GM19328 (cell line): ENCODE measurements around the gene CD8B2.
"Not testable (repeated sequence)": the region's sequence is repeated elsewhere in the genome, so short reads cannot be mapped to it uniquely, and the experiment has no call there.

ENCODE experiments used
- ATAC-seq: cut with Tn5 transposase; IDR thresholded peaks from one replicate; pipeline ENCODE4 v1.9.1; 2021; ENCODE audit warnings: mild to moderate bottlenecking, moderate library complexity; ENCODE audit not compliant: unreplicated experiment

CD8B2 gene

DNA sequence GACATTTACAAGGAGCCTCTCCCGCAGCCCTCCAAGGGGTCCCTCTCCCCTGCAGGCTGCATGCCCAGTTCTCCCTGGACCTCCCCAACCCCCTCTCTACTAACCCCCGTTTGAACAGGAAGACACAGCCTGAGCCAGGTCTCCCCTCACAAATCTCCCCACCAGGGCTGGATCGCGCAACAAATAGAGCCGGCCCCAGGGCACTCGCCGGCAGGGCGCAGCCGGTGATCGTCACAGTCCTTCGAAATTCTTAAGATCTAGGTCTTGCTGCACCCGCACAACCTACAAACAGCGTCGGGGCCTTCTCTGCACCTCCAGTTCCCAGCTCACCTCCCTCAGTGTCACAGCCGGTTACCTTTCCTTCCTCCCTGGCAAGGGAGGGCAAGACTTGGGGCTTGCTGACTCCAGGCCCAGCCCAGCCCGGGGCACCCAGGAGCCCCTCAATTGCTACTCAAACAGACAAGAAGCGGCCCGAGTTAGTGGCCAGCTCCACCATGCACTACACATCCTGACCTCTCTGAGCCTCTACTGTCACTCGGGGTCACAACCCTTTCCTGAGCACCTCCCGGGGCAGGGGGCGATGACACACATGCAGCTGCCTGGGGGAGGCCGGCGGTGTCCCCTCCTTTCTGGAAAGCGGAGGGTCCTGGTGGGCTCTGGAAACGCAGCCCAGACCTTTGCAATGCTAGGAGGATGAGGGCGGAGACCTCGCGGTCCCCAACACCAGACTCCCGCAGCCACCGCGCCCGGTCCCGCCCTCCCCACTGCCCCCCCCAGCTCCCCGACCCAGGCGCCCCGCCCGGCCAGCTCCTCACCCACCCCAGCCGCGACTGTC is at the start of gene CD8B2:
Gene CD8B2 (plus strand): TSS at position 814 of the 835 bp plus-strand sequence. CDS start 63 bp downstream, outside the sequence.
- ATAC-seq: not testable (repeated sequence)

DNA sequence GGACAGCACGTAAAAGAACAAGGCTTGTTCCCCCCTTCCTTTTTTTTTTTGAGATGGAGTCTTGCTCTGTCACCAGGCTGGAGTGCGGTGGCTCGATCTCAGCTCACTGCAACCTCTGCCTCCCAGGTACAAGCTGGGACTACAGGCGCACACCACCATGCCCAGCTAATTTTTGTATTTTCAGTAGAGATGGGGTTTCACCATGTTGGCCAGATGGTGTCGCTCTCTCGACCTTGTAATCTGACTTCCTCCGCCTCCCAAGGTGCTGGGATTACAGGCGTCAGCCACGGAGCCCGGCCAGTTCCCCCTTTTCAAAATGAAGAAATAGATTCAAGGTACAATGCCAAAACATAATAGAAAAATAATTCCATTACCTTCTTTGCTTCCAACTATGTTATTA is 25.3 kb upstream of the CD8B2 start:
- not testable (repeated sequence) for ATAC-seq

DNA sequence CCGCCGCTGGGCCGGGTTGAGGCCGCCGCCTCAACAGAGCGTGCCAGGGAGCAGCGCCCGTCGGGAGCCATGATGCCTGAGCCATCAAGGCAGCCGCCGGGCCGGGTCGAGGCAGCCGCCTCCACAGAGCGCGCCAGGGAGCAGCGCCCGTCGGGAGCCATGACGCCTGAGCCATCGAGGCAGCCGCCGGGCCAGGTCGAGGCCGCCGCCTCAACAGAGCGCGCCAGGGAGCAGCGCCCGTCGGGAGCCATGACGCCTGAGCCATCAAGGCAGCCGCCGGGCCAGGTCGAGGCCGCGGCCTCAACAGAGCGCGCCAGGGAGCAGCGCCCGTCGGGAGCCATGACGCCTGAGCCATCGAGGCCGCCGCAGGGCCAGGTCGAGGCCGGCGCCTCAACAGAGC is 19.6 kb upstream of the CD8B2 start:
- ATAC-seq: not testable (repeated sequence)

DNA sequence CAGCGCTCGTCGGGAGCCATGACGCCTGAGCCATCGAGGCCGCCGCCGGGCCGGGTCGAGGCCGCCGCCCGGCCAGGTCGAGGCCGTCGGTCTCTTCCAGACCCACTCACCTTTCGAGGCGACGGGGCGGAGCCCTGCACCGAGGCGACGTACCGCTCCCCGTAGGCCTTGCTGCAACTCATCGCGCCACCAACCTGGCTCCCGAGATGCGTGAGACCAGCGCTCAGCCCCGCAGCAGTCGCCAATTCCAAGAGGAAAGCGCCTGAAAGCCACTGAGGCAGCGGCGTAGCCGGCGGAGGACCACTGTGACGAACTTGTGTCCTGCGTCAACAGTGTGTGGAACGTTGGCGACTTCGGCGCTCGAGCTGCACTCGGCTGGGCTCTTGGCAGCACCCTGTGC is 19.1 kb upstream of the CD8B2 start, which contains the start of gene RGPD3:
Gene RGPD3 (minus strand): TSS at position 307 of the 400 bp plus-strand sequence. CDS start 125 bp downstream, at position 182.
- ATAC-seq: not testable (repeated sequence)

DNA sequence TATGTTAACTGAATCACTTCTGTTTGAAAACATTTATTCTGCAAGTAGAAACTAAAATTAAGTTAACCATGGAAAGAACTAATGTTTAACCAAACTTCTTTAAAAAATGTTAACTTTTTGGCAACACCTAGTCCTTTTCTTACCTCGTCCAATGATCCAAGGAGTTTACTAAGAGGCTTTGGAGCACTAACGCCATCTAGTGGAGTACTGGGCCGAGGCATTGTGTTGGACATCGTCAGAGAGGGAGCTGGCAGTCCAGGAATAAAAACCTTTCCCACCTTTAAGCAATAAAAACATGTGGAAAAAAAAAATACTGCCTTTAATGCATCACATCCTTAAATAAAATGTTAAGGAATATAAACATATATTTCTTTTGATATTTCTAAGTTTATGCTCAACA is 16.5 kb upstream of the CD8B2 start:
- ATAC-seq: not testable (repeated sequence)

DNA sequence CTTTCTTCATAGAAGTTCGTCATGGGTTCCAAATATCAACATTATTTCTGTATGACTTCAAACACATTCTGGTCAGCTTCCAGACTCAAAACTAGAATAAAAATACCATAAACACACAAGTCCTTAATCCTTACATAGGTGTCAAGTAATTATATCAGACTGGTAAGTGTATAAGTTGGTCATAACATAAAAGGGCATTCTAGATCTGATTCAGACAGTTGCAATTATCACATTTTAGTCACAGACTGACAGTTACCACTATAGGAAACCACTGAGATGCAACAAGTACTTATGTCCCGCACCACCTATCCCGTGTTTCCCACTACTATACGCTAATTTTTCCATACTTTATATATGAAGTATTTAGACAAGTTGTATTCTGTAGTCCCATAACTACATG is 9.5 kb upstream of the CD8B2 start:
- not testable (repeated sequence) for ATAC-seq

DNA sequence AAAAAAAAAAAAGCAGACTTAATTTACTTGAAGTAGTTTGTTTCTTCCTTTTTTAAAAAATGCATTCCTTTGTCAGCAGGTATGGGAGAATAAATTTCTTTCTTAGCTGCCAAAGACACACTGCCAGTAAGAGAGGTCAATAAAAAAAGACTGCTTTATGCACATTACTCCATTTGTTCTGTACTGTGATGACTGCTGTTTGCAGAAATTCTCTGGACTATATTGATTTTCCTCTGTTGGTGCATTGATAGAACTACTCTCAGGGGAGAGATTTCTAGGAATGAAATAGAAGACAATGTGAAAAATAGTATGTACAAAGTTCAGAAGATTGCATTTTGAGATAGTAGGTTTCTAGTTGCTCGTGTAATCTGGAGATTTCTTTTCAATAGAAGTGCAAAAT is 7.6 kb upstream of the CD8B2 start:
- not testable (repeated sequence) for ATAC-seq

DNA sequence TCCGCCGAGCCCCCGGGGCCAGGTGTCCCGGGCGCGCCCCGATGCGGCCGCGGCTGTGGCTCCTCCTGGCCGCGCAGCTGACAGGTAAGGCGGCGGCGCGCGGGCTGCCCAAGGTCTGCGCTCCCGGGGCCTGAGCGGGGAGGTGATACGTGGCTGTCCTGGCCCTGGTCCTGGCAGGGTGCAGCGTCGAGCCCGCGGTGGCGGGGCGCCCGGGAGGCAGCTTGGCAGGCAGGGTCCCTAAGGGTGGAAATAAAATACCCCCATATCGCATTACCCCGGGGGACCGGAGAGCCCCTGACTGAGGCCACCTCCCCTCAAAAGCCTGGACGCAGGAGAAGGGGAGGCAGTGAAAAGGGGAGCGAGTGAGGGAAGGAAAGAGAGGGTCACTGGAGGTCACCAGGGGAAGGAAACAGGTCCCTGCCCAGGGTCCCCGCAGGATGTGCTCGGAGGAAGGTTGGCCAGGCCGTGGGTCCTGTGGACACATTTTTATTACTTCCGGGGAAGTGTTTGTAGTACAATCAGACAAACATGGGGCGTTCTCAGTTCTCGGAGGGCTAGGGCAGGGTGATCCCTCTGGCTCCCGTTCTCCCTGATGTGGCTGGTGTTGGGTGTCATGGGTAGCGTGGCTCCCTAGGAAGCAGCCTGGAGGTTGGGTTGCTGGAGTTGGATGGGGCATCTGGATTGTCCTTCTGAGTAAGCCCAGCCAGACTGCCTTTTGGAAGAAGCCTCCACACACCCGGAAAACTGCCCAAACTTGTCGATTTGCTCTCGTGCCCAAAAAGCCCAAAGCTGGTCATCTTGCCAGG is 425 bp downstream of the CD8B2 start:
- not testable (repeated sequence) for ATAC-seq

DNA sequence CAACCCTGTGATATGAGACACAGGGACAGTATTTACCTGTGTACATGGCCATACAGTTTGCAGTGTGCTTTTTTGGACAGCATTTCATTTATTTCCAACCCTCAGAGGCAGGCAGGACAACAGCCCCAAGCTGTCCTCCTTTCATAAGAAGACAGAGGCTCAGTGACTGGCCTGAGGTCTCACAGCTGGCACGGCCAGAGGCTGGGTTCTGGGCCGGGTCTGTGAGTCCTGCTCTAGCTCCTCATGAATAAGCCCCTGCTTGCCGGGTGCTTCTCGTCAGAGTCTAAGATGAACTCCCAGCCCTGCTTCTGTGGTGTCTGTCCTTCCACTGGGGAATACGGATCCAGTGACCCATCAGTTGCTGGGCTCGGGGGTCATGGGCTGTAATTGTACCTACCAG is 2.5 kb downstream of the CD8B2 start:
- ATAC-seq: not testable (repeated sequence)

DNA sequence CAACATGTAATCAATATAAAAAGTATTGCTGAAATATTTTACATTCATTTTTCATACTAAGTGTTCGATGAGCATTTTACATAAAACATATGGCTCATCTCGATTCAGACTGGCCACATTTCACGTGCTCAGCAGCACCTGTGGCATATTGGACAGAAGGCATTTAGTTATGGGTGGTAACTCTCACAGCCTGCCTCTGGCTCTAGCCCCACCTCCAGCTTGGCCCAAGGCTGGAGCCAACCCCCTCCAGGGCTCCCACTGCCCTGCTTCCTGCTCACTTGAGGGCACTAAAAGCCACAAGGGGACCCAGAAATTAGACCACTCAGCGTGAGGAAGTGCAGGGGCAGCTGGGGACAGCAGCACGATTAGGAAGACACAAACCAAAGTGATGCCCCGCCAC is 5.2 kb downstream of the CD8B2 start:
- not testable (repeated sequence) for ATAC-seq

DNA sequence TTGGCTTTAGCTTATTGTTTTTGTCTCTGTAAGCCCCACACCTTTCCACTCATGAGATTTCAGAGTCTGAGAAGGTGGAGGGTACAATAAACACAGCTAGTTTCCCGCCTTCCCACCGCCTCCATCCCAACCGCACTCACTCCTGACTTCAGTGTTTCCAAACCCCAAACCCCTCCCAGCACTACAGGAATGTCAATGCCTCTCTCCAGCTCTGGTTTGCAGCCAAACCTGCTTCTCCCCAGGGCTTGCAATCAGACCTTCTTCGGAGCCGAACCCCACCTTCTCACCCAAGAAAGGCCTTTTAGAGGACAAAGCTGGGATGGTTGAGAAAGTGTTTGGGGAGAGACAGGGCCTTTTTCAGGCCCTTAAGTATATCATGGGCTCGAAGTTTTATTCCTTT is 5.7 kb downstream of the CD8B2 start:
- not testable (repeated sequence) for ATAC-seq

DNA sequence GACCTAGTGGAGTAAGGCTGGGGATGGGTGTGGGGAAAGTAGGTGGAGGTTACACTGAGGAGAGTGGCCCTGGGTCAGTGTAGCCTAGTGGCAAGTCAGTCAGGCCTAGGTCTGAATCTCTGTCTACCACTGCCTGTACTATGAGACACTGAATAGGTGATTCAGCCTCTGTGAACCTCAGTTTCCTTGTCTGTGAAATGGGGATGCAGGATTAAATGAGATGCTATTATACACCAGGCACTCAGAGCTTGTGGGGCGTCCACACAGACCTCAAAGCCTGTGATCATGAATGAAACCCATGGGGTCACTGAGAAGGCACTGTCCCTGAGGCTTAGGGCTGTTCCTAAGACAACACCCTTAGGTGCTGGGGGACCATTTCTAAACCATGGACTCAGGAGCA is 11.4 kb downstream of the CD8B2 start:
- ATAC-seq: not testable (repeated sequence)

DNA sequence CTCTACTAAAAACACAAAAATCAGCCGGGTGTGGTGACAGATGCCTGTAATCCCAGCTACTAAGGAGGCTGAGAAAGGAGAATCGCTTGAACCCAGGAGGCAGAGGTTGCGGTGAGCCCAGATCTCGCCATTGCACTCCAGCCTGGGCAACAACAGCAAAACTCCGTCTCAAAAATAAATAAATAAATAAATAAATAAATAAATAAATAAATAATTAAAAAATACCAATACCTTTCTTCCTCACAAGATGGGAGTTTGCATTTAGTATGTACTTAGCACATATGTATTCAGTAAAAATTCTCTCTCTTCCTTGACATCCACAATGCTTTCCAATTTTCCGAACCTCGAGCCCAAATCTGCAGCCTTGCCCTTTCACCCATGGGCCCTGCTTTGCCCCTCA is 13.2 kb downstream of the CD8B2 start:
- ATAC-seq: not testable (repeated sequence)

DNA sequence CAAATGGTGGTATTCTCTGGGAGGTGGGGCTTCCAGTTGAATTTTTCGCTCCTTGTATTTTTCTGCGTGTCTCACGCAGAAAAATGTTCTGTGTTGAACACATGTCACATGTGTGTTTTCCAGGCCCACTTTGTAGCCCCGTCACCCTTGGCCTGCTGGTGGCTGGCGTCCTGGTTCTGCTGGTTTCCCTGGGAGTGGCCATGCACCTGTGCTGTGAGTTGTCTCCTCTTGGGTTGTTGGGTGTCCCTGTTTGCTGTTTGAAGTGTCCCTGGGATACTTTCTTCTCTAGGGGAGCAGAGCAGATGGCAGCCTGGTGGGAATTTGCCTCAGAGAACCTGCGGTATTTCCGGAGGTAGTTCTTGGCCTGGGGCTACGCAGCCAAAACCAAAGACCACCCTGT is 15.2 kb downstream of the CD8B2 start:
- not testable (repeated sequence) for ATAC-seq

DNA sequence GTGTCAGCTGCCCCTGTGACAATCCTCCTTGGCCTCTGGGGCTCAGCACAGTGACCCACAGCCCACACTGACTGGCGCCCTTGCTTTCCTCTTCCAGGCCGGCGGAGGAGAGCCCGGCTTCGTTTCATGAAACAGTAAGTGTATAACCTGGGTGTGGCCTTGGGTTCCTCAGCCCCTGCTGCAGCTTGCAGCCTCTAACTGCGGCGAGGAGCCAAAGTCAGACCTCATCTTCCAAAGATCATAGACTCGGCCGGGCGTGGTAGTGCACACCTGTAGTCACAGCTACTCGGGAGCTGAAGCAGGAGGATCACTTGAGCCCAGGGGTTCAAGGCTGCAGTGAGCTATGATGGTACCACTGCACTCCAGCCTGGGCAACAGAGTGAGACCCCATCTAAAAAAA is 17.0 kb downstream of the CD8B2 start:
- ATAC-seq: not testable (repeated sequence)

DNA sequence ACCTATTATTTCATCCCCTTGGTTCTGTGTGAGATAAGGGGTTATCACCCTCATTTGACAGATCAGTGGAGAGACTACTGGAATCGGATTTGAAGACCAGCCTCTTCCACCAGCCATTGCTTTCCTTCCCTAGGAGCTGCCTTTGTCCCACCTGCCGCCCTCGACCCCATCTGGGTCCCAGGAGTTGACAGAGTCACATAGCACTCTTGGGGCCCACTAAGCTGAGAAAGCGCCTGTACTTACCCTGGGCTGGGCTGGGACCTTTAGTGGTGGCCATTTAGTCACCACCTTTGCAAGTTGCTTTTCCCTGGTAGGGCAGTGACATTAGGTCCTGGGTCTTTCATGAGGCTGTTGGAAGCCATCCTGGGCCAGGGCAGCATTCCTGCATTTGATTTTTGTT is 17.6 kb downstream of the CD8B2 start:
- ATAC-seq: not testable (repeated sequence)

DNA sequence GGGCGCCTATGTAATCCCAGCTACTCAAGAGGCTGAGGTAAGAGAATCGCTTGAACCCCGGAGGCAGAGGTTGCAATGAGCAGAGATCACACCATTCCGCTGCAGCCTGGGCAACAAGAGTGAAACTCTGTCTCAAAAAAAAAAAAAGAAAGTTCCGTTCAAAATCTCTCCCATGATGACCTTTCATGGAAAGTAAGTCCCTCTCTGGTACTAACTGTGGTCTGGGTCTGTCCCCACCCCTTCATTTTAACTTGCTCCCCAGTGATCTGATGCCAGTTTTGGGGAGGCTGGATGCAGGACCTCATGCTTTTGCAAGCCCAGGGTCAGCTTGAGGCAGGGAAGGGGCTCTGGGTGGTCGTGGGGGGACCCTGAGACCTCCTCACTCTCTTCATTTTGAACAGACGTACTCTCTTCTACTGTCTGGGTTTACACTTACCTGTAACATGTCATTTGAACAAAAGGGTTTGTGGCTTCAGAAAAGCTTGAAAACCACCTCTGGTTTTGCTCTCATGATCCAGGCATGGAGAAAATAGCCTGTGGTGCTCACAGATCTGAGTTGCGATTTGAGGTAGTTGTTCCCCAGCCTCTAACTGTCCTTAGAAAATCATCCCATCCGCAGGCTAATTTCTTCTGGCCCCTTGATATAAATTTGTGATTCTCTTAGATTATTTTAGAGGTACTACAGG is 19.0 kb downstream of the CD8B2 start:
- ATAC-seq: not testable (repeated sequence)

DNA sequence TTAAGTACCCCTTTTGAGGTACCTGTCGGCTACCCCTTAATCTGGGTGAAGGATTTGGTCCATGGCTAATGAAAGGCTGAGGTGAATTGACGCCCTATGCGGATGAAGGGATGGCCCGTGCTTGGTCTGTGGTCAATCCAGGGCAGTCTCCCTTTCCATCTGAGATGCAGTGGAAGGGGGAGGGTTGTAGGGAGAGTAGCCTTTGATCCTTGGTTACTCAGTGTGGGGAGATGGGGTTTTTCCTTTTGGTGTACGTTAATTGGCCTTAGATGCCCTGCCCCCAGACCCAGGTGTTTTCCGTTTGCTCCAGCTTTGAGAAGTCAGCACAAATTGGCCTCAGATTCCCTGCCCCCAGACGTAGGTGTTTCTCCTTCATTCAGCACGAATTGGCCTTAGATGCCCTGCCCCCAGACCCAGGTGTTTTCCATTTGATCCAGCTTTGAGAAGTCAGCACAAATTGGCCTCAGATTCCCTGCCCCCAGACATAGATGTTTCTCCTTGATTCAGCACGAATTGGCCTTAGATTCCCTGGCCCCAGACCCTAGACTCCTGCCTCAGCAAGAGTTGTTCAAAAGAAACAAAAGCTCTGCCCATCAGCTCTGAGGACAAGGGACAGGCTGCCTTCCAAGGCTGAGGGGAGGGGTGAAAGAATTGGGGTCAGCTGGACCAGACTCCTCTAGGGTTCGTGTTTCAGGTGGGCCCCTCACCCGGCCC is 21.7 kb downstream of the CD8B2 start:
- ATAC-seq: not testable (repeated sequence)

DNA sequence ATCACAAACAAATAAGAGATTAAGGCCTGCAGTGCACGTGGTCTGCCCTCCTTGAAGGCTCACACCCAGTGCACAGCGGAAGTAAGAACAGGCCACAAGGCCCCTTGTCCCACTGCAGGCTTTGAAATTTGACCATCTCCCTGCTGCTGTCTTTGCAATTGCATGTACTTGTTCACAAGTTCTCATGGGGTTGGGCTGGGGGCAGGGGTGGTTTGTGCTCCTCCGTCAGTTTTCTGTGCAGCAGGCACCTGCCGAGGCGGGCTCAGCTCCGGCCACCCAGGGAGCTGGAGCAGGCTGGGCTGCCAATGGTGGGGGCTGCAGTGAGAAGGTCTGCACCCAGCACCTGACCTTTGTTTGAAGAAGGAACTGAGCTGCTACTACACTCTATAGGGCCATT is 22.2 kb downstream of the CD8B2 start:
- not testable (repeated sequence) for ATAC-seq

DNA sequence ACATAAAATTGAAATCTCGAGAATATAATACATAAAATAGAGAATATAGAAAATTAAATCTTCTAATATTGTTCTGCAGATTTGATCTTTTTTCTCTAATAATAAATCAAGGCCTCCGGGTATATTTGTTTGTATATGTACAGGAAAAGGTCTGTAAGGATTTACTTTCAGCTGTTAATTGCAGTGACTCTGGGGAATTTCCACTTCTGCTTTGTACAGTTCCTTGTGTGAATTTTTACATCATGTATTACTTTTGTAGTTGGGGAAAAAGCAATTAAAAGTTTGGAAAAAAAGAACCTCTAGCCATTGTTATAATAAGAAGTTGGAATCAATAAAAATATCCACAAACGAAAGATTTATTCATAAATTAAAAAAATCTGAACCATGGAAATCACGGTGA is 23.6 kb downstream of the CD8B2 start:
- ATAC-seq: not testable (repeated sequence)
